NCI-H1048 (cell line): ENCODE results near the gene C22orf39.

ENCODE experiments used
- DNase-seq: peaks from one replicate; lab custom pipeline; 2025; lab: John Stamatoyannopoulos, UW

Gene C22orf39

GRCh38 chr22:19477321-19478044 is 30.0 kb upstream of the C22orf39 start:
- DNase-seq, result no peak

- no peak for DNase-seq
These were observed 28.5 kb upstream of the C22orf39 start for GRCh38 chr22:19476023-19476422.

- DNase-seq, result no peak
These were observed 26.1 kb upstream of the C22orf39 start for GRCh38 chr22:19473578-19473977.

- DNase-seq, result no peak
These were observed 24.7 kb upstream of the C22orf39 start for GRCh38 chr22:19472233-19472632.

- DNase-seq, result no peak
These were observed 24.1 kb upstream of the C22orf39 start for GRCh38 chr22:19471572-19471971.

- no peak for DNase-seq
These were observed 22.5 kb upstream of the C22orf39 start for GRCh38 chr22:19470010-19470409.

GRCh38 chr22:19469421-19469820 is 21.9 kb upstream of the C22orf39 start:
- no peak for DNase-seq

- DNase-seq, result no peak
These were observed 20.4 kb upstream of the C22orf39 start for GRCh38 chr22:19467912-19468311.

- DNase-seq, result no peak
These were observed 19.6 kb upstream of the C22orf39 start for GRCh38 chr22:19466848-19467752.

- DNase-seq, result no peak
These were observed 18.7 kb upstream of the C22orf39 start for GRCh38 chr22:19466126-19466716.

- no peak for DNase-seq
These were observed 17.5 kb upstream of the C22orf39 start for GRCh38 chr22:19464975-19465374.

GRCh38 chr22:19464546-19464945 is 17.0 kb upstream of the C22orf39 start:
- no peak for DNase-seq

- no peak for DNase-seq
These were observed 16.3 kb upstream of the C22orf39 start for GRCh38 chr22:19463491-19464469.

GRCh38 chr22:19463008-19463407 is 15.5 kb upstream of the C22orf39 start:
- no peak for DNase-seq

- no peak for DNase-seq
These were observed 14.0 kb upstream of the C22orf39 start for GRCh38 chr22:19461506-19461905.

GRCh38 chr22:19460036-19460435 is 12.5 kb upstream of the C22orf39 start:
- no peak for DNase-seq

- no peak for DNase-seq
These were observed 10.4 kb upstream of the C22orf39 start for GRCh38 chr22:19457828-19458428.

- DNase-seq, result no peak
These were observed 9.0 kb upstream of the C22orf39 start for GRCh38 chr22:19456541-19456940.

- no peak for DNase-seq
These were observed 8.3 kb upstream of the C22orf39 start for GRCh38 chr22:19455585-19456370.

- no peak for DNase-seq
These were observed 7.5 kb upstream of the C22orf39 start for GRCh38 chr22:19455033-19455432.
